Spleen (tissue), 11 donors: ENCODE measurements around the gene ZER1. TPM values are rescaled to one million over a fixed set of nuclear protein-coding genes. Genes with fewer than 3 reads are reported as not detected.
A peak's percentile ranks its signal among the peaks of the same experiment; 100 is the strongest.

Experiments used
- DNase-seq: peaks from one replicate; pipeline ENCODE4 v3.0.0-alpha.2; 2020
- H3K27ac ChIP-seq, 8 donors: fragments of 200-600 bp; sonication (generic) in 7 of 8; 1 replicate in 4 of 8; 2 replicates in 4 of 8; pipeline versions ENCODE4 v1.5.0 to v1.8.0; 2016 to 2021; ENCODE audit warnings: inconsistent platforms in 4 of 8, mild to moderate bottlenecking in 4 of 8, moderate library complexity in 1 of 8
- H3K27me3 ChIP-seq, 7 donors: fragments of 200-600 bp; sonication (generic) in 6 of 7; replicated peaks in 1 of 7; 1 replicate in 4 of 7; 2 replicates in 3 of 7; pipeline versions ENCODE4 v1.5.0 to v1.8.0; 2016 to 2021; ENCODE audit warnings: inconsistent platforms in 3 of 7, mild to moderate bottlenecking in 1 of 7
- H3K36me3 ChIP-seq, 6 donors: fragments of 200-600 bp; sonication (generic) in 5 of 6; 1 replicate in 4 of 6; 2 replicates in 2 of 6; pipeline versions ENCODE4 v1.5.0 to v1.8.0; 2016 to 2021; ENCODE audit warnings: inconsistent platforms in 2 of 6
- H3K4me1 ChIP-seq, 6 donors: fragments of 200-600 bp; sonication (generic) in 5 of 6; 1 replicate in 3 of 6; 2 replicates in 3 of 6; pipeline versions ENCODE4 v1.5.0 to v1.8.0; 2016 to 2021; ENCODE audit warnings: inconsistent platforms in 3 of 6
- H3K4me3 ChIP-seq, 8 donors: fragments of 200-600 bp; sonication (generic) in 7 of 8; 1 replicate in 4 of 8; 2 replicates in 4 of 8; pipeline versions ENCODE4 v1.5.0 to v1.8.0; 2016 to 2021; ENCODE audit warnings: inconsistent platforms in 4 of 8, mild to moderate bottlenecking in 4 of 8, moderate library complexity in 2 of 8
- H3K9me3 ChIP-seq, 8 donors: fragments of 200-600 bp; sonication (generic) in 7 of 8; 1 replicate in 4 of 8; 2 replicates in 4 of 8; pipeline versions ENCODE4 v1.5.0 to v1.8.0; 2016 to 2021; ENCODE audit warnings: inconsistent platforms in 4 of 8
- POLR2A ChIP-seq, 3 donors: fragments of 450-650 bp; IDR thresholded peaks; one replicate each; pipeline ENCODE4 v1.5.1; 2017; ENCODE audit warnings: antibody characterized with exemption in 3 of 3, mild to moderate bottlenecking in 1 of 3
- POLR2AphosphoS5 ChIP-seq, 3 donors: sonication (generic); formaldehyde crosslinking; IDR thresholded peaks; one replicate each; pipeline ENCODE4 v1.5.1; 2017; ENCODE audit warnings: antibody characterized with exemption in 3 of 3
- WGBS, 5 donors: extraction: QIAGEN DNeasy Blood & Tissue Kit in 3 of 5; methylation state at CpG; one replicate each; pipeline versions ENCODE4 v1.1.5 to v1.1.7; 2013 to 2018; 5-methylcytosine and 5-hydroxymethylcytosine counted together
- intact Hi-C: fragments of 100-400 bp; cut with DNase I; formaldehyde crosslinking; loops from one replicate; pipeline ENCODE4 v1.15.0; 2023; ENCODE audit warnings: low total_unique reads
- polyA plus RNA-seq, 3 donors: library from polyadenylated mRNA; stranded (reverse); fragments of 200-250 nt; gene quantifications; one replicate each; pipeline ENCODE4 v1.2.1, GENCODE V29; 2013
- total RNA-seq, 7 donors: library from RNA; depleted of rRNA in 3 of 7; stranded (reverse); fragments of >200 nt in 3 of 7; fragmentation: NEBNext Ultra II Directional in 4 of 7; extraction: Animal tissue kit (Norgen Biotek cat#: 25700) in 4 of 7; gene quantifications; one replicate each; pipeline versions ENCODE4 v1.1.0 to v1.2.1, GENCODE V29; 2016 to 2021
- TF ChIP-seq, protein P1 (sequence below), 11 experiments: fragments of 200-600 bp in 7 of 11; fragments of 450-650 bp in 4 of 11; sonication (generic) in 4 of 11; IDR thresholded peaks in 8 of 11; conservative IDR thresholded peaks in 3 of 11; 1 replicate in 7 of 11; 2 replicates in 4 of 11; pipeline versions ENCODE4 v1.4.0 to v1.8.0; 2016 to 2021; ENCODE audit warnings: antibody characterized with exemption in 11 of 11, inconsistent platforms in 4 of 11, mild to moderate bottlenecking in 1 of 11
- donor health status: healthy with polysubstance abuse.
- donor health status: DM: no; HTN: no; CAD: no; lungs with moderate emphysema.
- donor health status: DM: no; HTN: no; CAD: no.
- donor health status: Bipolar disorder and iron deficiency.
- donor health status: healthy.
- donor health status: DM: no; HTN: no; CAD: no.
- donor health status: DM: yes; HTN: yes; CAD: no.

The ZER1 gene
- total and polyA plus RNA-seq, 10 donors: 10.5 to 65.5 (median 35.1) TPM

- TF ChIP-seq POLR2A (IDR thresholded peaks at IDR 0.05) (no peak), POLR2AphosphoS5 (IDR thresholded peaks at IDR 0.05) (no peak)
- TF ChIP-seq, protein P1, sequence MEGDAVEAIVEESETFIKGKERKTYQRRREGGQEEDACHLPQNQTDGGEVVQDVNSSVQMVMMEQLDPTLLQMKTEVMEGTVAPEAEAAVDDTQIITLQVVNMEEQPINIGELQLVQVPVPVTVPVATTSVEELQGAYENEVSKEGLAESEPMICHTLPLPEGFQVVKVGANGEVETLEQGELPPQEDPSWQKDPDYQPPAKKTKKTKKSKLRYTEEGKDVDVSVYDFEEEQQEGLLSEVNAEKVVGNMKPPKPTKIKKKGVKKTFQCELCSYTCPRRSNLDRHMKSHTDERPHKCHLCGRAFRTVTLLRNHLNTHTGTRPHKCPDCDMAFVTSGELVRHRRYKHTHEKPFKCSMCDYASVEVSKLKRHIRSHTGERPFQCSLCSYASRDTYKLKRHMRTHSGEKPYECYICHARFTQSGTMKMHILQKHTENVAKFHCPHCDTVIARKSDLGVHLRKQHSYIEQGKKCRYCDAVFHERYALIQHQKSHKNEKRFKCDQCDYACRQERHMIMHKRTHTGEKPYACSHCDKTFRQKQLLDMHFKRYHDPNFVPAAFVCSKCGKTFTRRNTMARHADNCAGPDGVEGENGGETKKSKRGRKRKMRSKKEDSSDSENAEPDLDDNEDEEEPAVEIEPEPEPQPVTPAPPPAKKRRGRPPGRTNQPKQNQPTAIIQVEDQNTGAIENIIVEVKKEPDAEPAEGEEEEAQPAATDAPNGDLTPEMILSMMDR (IDR thresholded peaks at IDR 0.05 in 8 of 11, conservative IDR thresholded peaks at IDR 0.05 in 3 of 11): no peak
- Histone ChIP-seq H3K36me3 (peaks cover 0 to 37% (median 0%) of the 10 kb centered on the region in 6 donors), H3K27me3 (peaks cover 0 to 5% (median 0%) of the 10 kb centered on the region in 7 donors), H3K4me3 (no peak overlapping the region), H3K9me3 (no peaks in the 10 kb centered on the region), H3K4me1 (peaks cover 0 to 26% (median 17%) of the 10 kb centered on the region in 6 donors), H3K27ac (no peak overlapping the region)
- peak; percentile 66 for DNase-seq
- intact Hi-C loops: no loop called here
- 79 to 91% (median 88%) methylated on average over 18 to 23 of the region's 23 CpGs for WGBS, 5 donors
Measured at GRCh38 chr9:128706671-128707381, 64.9 kb downstream of the ZER1 start.

DNA sequence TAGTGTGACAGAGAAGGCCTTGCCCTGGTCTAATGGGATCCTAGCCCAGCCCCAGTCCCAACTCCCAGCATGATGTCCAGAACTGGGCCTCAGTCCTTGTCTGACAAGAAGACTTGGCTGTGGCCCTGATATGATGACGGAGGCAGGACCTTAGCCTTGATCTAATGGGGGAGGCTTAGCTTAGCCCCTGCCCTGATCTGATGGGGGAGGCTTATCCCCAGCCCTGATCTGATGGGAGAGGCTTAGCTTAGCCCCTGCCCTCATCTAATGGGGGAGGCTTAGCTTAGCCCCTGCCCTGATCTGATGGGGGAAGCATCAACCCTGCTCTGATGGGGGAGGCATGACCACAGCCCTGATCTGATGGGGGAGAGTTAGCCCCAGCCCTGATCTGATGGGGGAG, 65.7 kb downstream of the ZER1 start:
- Histone ChIP-seq H3K9me3 (no peaks in the 10 kb centered on the region), H3K4me3 (no peak overlapping the region), H3K27ac (no peak overlapping the region), H3K27me3 (peaks cover 0 to 5% (median 0%) of the 10 kb centered on the region in 7 donors), H3K4me1 (peaks cover 3 to 33% (median 22%) of the 10 kb centered on the region in 6 donors), H3K36me3 (peaks cover 0 to 37% (median 0%) of the 10 kb centered on the region in 6 donors)
- WGBS, 5 donors: 84 to 100% (median 100%) methylated on average over 1 of the region's 1 CpG
- peak; percentile 49 for DNase-seq
- TF ChIP-seq POLR2AphosphoS5 (IDR thresholded peaks at IDR 0.05) (no peak), POLR2A (IDR thresholded peaks at IDR 0.05) (no peak)
- TF ChIP-seq, protein P1 (IDR thresholded peaks at IDR 0.05 in 8 of 11, conservative IDR thresholded peaks at IDR 0.05 in 3 of 11): no peak
- intact Hi-C loops: no loop called here

GRCh38 chr9:128705051-128705965, 66.4 kb downstream of the ZER1 start:
- H3K36me3 ChIP-seq: peaks cover 0 to 31% (median 0%) of the 10 kb centered on the region in 6 donors
- intact Hi-C loops: no loop called here
- WGBS, 5 donors: 84 to 92% (median 89%) methylated on average over 19 to 36 of the region's 36 CpGs
- TF ChIP-seq POLR2A (IDR thresholded peaks at IDR 0.05) (no peak), POLR2AphosphoS5 (IDR thresholded peaks at IDR 0.05) (no peak)
- TF ChIP-seq, protein P1 (IDR thresholded peaks at IDR 0.05 in 8 of 11, conservative IDR thresholded peaks at IDR 0.05 in 3 of 11): no peak
- no peaks in the 10 kb centered on the region for H3K9me3 ChIP-seq
- peaks cover 0 to 5% (median 0%) of the 10 kb centered on the region in 7 donors for H3K27me3 ChIP-seq
- peak; percentile 63 for DNase-seq
- H3K4me1 ChIP-seq: peaks cover 3 to 34% (median 22%) of the 10 kb centered on the region in 6 donors
- H3K27ac ChIP-seq: peak overlapping the region in 1 of 8 donors; percentile 87
- H3K4me3 ChIP-seq: no peak overlapping the region
